Common myeloid progenitor, CD34-positive (primary cell): Measurements from ENCODE around the gene CHMP3. TPM values are rescaled to one million over a fixed set of nuclear protein-coding genes. Genes with fewer than 3 reads are reported as not detected.

ENCODE experiments used
- CTCF ChIA-PET: fragments of 350-600 bp; sonication (Branson Sonifier 250); formaldehyde crosslinking; loops from one replicate; lab custom pipeline; 2021; ENCODE audit warnings: antibody characterized with exemption; lab: Charles Lee
- POLR2A ChIA-PET: fragments of 350-600 bp; sonication (Branson Sonifier 250); formaldehyde crosslinking; loops from one replicate; lab custom pipeline; 2021; ENCODE audit warnings: antibody characterized with exemption; lab: Charles Lee
- DNase-seq, 3 donors: peaks; one replicate each; pipeline versions ENCODE4 v3.0.0 to v3.0.0-alpha.2; 2013
- H3K27ac ChIP-seq, 2 experiments: 1 replicate in 1 of 2; 2 replicates in 1 of 2; pipeline ENCODE4 v1.7.0; 2013; ENCODE audit warnings: inconsistent platforms in 2 of 2, low read length in 2 of 2, mild to moderate bottlenecking in 2 of 2, low read depth in 1 of 2, moderate library complexity in 1 of 2; ENCODE audit not compliant: severe bottlenecking in 2 of 2, insufficient read depth in 1 of 2, poor library complexity in 1 of 2
- H3K27me3 ChIP-seq, 5 experiments: replicated peaks in 2 of 5; 1 replicate in 3 of 5; 2 replicates in 2 of 5; pipeline versions ENCODE4 v1.6.1 to v1.7.0; 2013; ENCODE audit warnings: low read length in 4 of 5, mild to moderate bottlenecking in 2 of 5, moderate library complexity in 2 of 5, inconsistent platforms in 1 of 5; ENCODE audit not compliant: insufficient read depth in 5 of 5, control insufficient read depth in 4 of 5
- H3K36me3 ChIP-seq, 4 experiments: 1 replicate in 2 of 4; 2 replicates in 2 of 4; pipeline versions ENCODE4 v1.6.1 to v1.7.0; 2013; ENCODE audit warnings: low read length in 3 of 4, control low read depth in 1 of 4, mild to moderate bottlenecking in 1 of 4; ENCODE audit not compliant: control insufficient read depth in 4 of 4, insufficient read depth in 4 of 4
- H3K4me1 ChIP-seq, 4 experiments: 1 replicate in 3 of 4; 2 replicates in 1 of 4; pipeline versions ENCODE4 v1.6.1 to v1.7.1; 2013; ENCODE audit warnings: low read length in 3 of 4, mild to moderate bottlenecking in 3 of 4, control low read depth in 1 of 4, inconsistent platforms in 1 of 4, moderate library complexity in 1 of 4; ENCODE audit not compliant: control insufficient read depth in 4 of 4, insufficient read depth in 4 of 4; ENCODE audit errors: control extremely low read depth in 1 of 4
- H3K4me3 ChIP-seq, 7 experiments: 1 replicate in 4 of 7; 2 replicates in 3 of 7; pipeline versions ENCODE4 v1.5.1 to v1.7.0; 2013; ENCODE audit warnings: mild to moderate bottlenecking in 7 of 7, low read length in 6 of 7, moderate library complexity in 6 of 7, inconsistent platforms in 2 of 7, low read depth in 2 of 7, control low read depth in 1 of 7; ENCODE audit not compliant: insufficient read depth in 4 of 7, control insufficient read depth in 1 of 7; ENCODE audit errors: extremely low read depth in 1 of 7
- H3K9me3 ChIP-seq, 5 experiments: 1 replicate in 4 of 5; 2 replicates in 1 of 5; pipeline versions ENCODE4 v1.6.1 to v1.7.1; 2013; ENCODE audit warnings: low read length in 4 of 5, mild to moderate bottlenecking in 2 of 5, inconsistent platforms in 1 of 5, low read depth in 1 of 5, moderate library complexity in 1 of 5; ENCODE audit not compliant: control insufficient read depth in 4 of 5, insufficient read depth in 2 of 5; ENCODE audit errors: control extremely low read depth in 1 of 5
- WGBS: methylation state at CpG from one replicate; pipeline ENCODE4 v1.1.5; 2013; ENCODE audit not compliant: insufficient coverage; 5-methylcytosine and 5-hydroxymethylcytosine counted together
- polyA plus RNA-seq: library from polyadenylated mRNA; unstranded; fragments of 120-200 nt; gene quantifications from one replicate; pipeline ENCODE4 v1.2.1, GENCODE V29; 2013

Gene CHMP3
- 72.7 TPM for polyA plus RNA-seq

- peaks cover 0 to 7% (median 1%) of the 10 kb centered on the region in 4 experiments for H3K36me3 ChIP-seq
- ChIA-PET POLR2A (interaction anchor here (0.7 to 1.1 kb wide), 2 partner anchors 12 to 46 kb away, joined by 3 to 4 read pairs; no protein-coding TSS in a partner anchor), CTCF (interaction anchor here (1.1 to 1.2 kb wide), 2 partner anchors 11 to 19 kb away, joined by 4 read pairs; no protein-coding TSS in a partner anchor)
- DNase-seq: peak; percentile 96 to 98 (median 97)
- 0% methylated on average over 52 of the region's 57 CpGs for WGBS
- H3K27ac ChIP-seq: peak within 1 kb of the TSS; percentile 98 to 99
- H3K9me3 ChIP-seq: no peaks in the 10 kb centered on the region
- no peaks in the 10 kb centered on the region for H3K27me3 ChIP-seq
- H3K4me1 ChIP-seq: peaks cover 10 to 17% (median 13%) of the 10 kb centered on the region in 4 experiments
- H3K4me3 ChIP-seq: peak within 1 kb of the TSS; percentile 64 to 93 (median 88)
Measured at GRCh38 chr2:86562922-86563649, at the start of gene CHMP3. Gene CHMP3, minus strand, starts transcription at chr2:86563443. Its CDS starts 95 bp downstream, at chr2:86563348.

- no CpG with 5 or more reads among the region's 1 CpG for WGBS
- H3K27ac ChIP-seq: no peak overlapping the region
- H3K9me3 ChIP-seq: no peaks in the 10 kb centered on the region
- ChIA-PET CTCF (interaction anchor here (0.7 to 1.3 kb wide), 2 partner anchors 8 to 11 kb away, joined by 3 to 5 read pairs; no protein-coding TSS in a partner anchor), POLR2A (interaction anchor here (0.6 kb wide), 1 partner anchor 69 kb away, joined by 3 read pairs; no protein-coding TSS in a partner anchor)
- peaks cover 6 to 62% (median 35%) of the 10 kb centered on the region in 4 experiments for H3K36me3 ChIP-seq
- H3K27me3 ChIP-seq: no peaks in the 10 kb centered on the region
- H3K4me3 ChIP-seq: no peak overlapping the region
- H3K4me1 ChIP-seq: no peaks in the 10 kb centered on the region
- no peak for DNase-seq
Measured at GRCh38 chr2:86610871-86611270, 47.6 kb upstream of the CHMP3 start.

DNA sequence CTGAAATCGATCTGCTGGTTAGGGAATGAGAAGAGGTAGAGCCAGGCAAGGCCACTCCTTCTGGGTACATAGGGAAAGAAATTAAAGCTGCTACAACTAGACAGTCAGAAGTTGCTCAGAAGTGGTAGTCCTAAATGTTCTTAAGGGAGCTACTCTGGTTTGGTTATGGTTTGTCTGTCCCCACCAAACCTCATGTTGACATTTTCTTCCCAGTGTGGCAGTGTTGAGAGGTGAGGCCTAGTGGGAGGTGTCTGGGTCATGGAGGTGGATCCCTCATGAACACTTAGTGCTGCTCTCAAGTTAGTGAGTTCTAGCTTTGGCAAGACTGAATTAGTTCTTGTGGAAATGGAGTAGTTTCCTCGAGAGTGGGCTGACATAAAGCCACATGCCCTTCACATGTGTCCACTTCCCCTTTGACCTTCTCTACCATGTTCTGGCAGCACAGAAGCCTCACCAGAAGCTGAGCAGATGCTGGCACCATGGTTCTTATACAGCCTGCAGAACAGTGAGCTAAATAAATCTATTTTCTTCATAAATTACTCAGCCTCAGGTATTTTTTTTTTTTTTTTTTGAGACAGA lies 45.7 kb upstream of the CHMP3 start:
- Histone ChIP-seq H3K4me3 (no peak overlapping the region), H3K9me3 (no peaks in the 10 kb centered on the region), H3K36me3 (peaks cover 15 to 66% (median 31%) of the 10 kb centered on the region in 4 experiments), H3K27me3 (no peaks in the 10 kb centered on the region), H3K4me1 (no peaks in the 10 kb centered on the region), H3K27ac (no peak overlapping the region)
- ChIA-PET CTCF (interaction anchor here (0.8 to 3.0 kb wide), 3 partner anchors 9 to 14 kb away, joined by 3 to 10 read pairs (median 7); no protein-coding TSS in a partner anchor), POLR2A (interaction anchor here (1.3 kb wide), 1 partner anchor 46 kb away, joined by 3 read pairs; no protein-coding TSS in a partner anchor)
- WGBS: 100% methylated on average over 2 of the region's 2 CpGs
- no peak for DNase-seq

- no peak overlapping the region for H3K4me3 ChIP-seq
- 89% methylated on average over 2 of the region's 4 CpGs for WGBS
- no peaks in the 10 kb centered on the region for H3K4me1 ChIP-seq
- DNase-seq: peak in 2 of 3 donors; percentile 40 to 60
- H3K27me3 ChIP-seq: no peaks in the 10 kb centered on the region
- ChIA-PET POLR2A (no interaction called here), CTCF (interaction anchor here (1.3 to 1.7 kb wide), 3 partner anchors 8 to 86 kb away, joined by 3 to 7 read pairs (median 5); no protein-coding TSS in a partner anchor)
- peaks cover 13 to 37% (median 14%) of the 10 kb centered on the region in 4 experiments for H3K36me3 ChIP-seq
- H3K27ac ChIP-seq: no peak overlapping the region
- H3K9me3 ChIP-seq: no peaks in the 10 kb centered on the region
Measured at GRCh38 chr2:86603905-86604304, 40.7 kb upstream of the CHMP3 start.

DNA sequence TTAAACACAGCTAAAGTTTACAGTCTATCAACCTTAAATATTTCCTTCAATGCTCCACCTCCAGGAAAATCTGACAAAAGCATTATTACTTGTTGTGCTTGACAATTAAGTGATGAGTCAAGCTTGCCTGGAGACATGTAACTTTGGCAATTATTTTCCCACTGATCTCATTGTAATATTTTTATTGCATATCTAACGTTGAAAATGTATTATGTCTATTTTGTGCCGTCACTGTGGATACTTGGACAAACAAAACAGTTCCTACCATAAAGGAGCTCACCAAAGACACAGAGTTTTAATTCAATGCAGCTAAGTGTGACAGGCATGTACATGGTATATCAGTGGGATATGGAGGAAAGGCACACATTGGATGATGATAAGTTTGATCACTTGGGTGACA lies 35.7 kb upstream of the CHMP3 start:
- H3K4me3 ChIP-seq: no peak overlapping the region
- DNase-seq: no peak
- no peaks in the 10 kb centered on the region for H3K27me3 ChIP-seq
- no peaks in the 10 kb centered on the region for H3K4me1 ChIP-seq
- no peak overlapping the region for H3K27ac ChIP-seq
- WGBS: no CpG with 5 or more reads among the region's 2 CpGs
- H3K36me3 ChIP-seq: peaks cover 2 to 5% (median 4%) of the 10 kb centered on the region in 4 experiments
- H3K9me3 ChIP-seq: no peaks in the 10 kb centered on the region
- ChIA-PET CTCF (interaction anchor here (1.0 to 1.3 kb wide), 3 partner anchors 10 to 17 kb away, joined by 3 to 7 read pairs (median 4); no protein-coding TSS in a partner anchor), POLR2A (interaction anchor here (1.4 kb wide), 1 partner anchor 19 kb away, joined by 3 read pairs; no protein-coding TSS in a partner anchor)

- ChIA-PET CTCF (interaction anchor here (1.9 kb wide), 1 partner anchor 9 kb away, joined by 7 read pairs; no protein-coding TSS in a partner anchor), POLR2A (no interaction called here)
- 69% methylated on average over 2 of the region's 2 CpGs for WGBS
Measured at GRCh38 chr2:86596118-86596517, 32.9 kb upstream of the CHMP3 start.

More at GRCh38 chr2:86596118-86596517, 32.9 kb upstream of the CHMP3 start:
- no peaks in the 10 kb centered on the region for H3K4me1 ChIP-seq
- H3K36me3 ChIP-seq: no peaks in the 10 kb centered on the region
- no peak overlapping the region for H3K4me3 ChIP-seq
- no peak for DNase-seq
- H3K9me3 ChIP-seq: no peaks in the 10 kb centered on the region
- no peak overlapping the region for H3K27ac ChIP-seq
- H3K27me3 ChIP-seq: no peaks in the 10 kb centered on the region
